HG03095 (cell line): ENCODE data around the gene TAB2.
"Not testable (repeated sequence)": the region's sequence is repeated elsewhere in the genome, so short reads cannot be mapped to it uniquely, and the experiment has no call there.

ENCODE experiments used
- ATAC-seq: cut with Tn5 transposase; IDR thresholded peaks from one replicate; pipeline ENCODE4 v1.9.1; 2021; ENCODE audit warnings: moderate library complexity; ENCODE audit not compliant: unreplicated experiment

Gene TAB2

GRCh38 chr6:149311293-149311692 lies 6.2 kb upstream of the TAB2 start:
- no peak for ATAC-seq

- ATAC-seq = no peak
Observed at GRCh38 chr6:149311766-149312165, 5.7 kb upstream of the TAB2 start.

GRCh38 chr6:149313070-149313469 lies 4.4 kb upstream of the TAB2 start:
- no peak for ATAC-seq

GRCh38 chr6:149313861-149314260 lies 3.7 kb upstream of the TAB2 start:
- no peak for ATAC-seq

- ATAC-seq = no peak
Observed at GRCh38 chr6:149314325-149314905, 3.1 kb upstream of the TAB2 start.

GRCh38 chr6:149316108-149316727 lies 1.3 kb upstream of the TAB2 start:
- ATAC-seq = no peak

GRCh38 chr6:149316740-149317643 lies 520 bp upstream of the TAB2 start:
- ATAC-seq = peak; percentile 79

GRCh38 chr6:149318581-149319286 lies 1.2 kb downstream of the TAB2 start:
- peak; percentile 19 for ATAC-seq

GRCh38 chr6:149319422-149319821 lies 1.9 kb downstream of the TAB2 start:
- no peak for ATAC-seq

- ATAC-seq = not testable (repeated sequence)
Observed at GRCh38 chr6:149320016-149320415, 2.5 kb downstream of the TAB2 start.

GRCh38 chr6:149320796-149321195 lies 3.3 kb downstream of the TAB2 start:
- ATAC-seq = no peak

- no peak for ATAC-seq
Observed at GRCh38 chr6:149323353-149323752, 5.8 kb downstream of the TAB2 start.

GRCh38 chr6:149323925-149324324 lies 6.4 kb downstream of the TAB2 start:
- ATAC-seq = no peak

GRCh38 chr6:149324428-149324827 lies 6.9 kb downstream of the TAB2 start:
- no peak for ATAC-seq

GRCh38 chr6:149325648-149326236 lies 8.2 kb downstream of the TAB2 start:
- no peak for ATAC-seq

GRCh38 chr6:149327638-149328037 lies 10.1 kb downstream of the TAB2 start:
- no peak for ATAC-seq

GRCh38 chr6:149328083-149328482 lies 10.6 kb downstream of the TAB2 start:
- ATAC-seq = no peak

- ATAC-seq = no peak
Observed at GRCh38 chr6:149329529-149329928, 12.0 kb downstream of the TAB2 start.

- ATAC-seq = no peak
Observed at GRCh38 chr6:149330133-149330532, 12.6 kb downstream of the TAB2 start.

GRCh38 chr6:149331043-149331807 lies 13.7 kb downstream of the TAB2 start:
- ATAC-seq = no peak
